ENCODE results near the gene CALML5. TPM values are rescaled to one million over a fixed set of nuclear protein-coding genes. Genes with fewer than 3 reads are reported as not detected.
A peak's percentile ranks its signal among the peaks of the same experiment; 100 is the strongest.

Gene CALML5
- total and polyA plus RNA-seq, 9 of the 15 experiments (the other 6 are each of a cell fraction or from before 2014, with no cell fraction given): not detected

- TF ChIP-seq RREB1 (CRISPR knock-in tag; IDR thresholded peaks at IDR 0.05): no peak
- peak; percentile 58 for TF ChIP-seq CXXC5 (CRISPR knock-in tag; IDR thresholded peaks at IDR 0.05)
- TF ChIP-seq WHSC1 (IDR thresholded peaks at IDR 0.05; ENCODE audit: low read length): no peak
- no peak for TF ChIP-seq EGR1 (conservative IDR thresholded peaks at IDR 0.05)
- TF ChIP-seq NRF1 (conservative IDR thresholded peaks at IDR 0.05 in 1 of 2, IDR thresholded peaks at IDR 0.05 in 1 of 2): no peak
- TF ChIP-seq ZEB2 (IDR thresholded peaks at IDR 0.05): no peak
- TF ChIP-seq BHLHE40 (IDR thresholded peaks at IDR 0.05; ENCODE audit: low read length): no peak; the same call in 1 of the 2 replicates
- TF ChIP-seq HNRNPK (IDR thresholded peaks at IDR 0.05; ENCODE audit: low read depth, low read length, poor library complexity, severe bottlenecking): no peak
- TF ChIP-seq RBM34 (IDR thresholded peaks at IDR 0.05; ENCODE audit: borderline replicate concordance, insufficient read depth, low read length): no peak
- no peak for TF ChIP-seq ADNP (tag; IDR thresholded peaks at IDR 0.05)
- TF ChIP-seq KLF16 (IDR thresholded peaks at IDR 0.05): no peak
- no peak for TF ChIP-seq ZBTB34 (CRISPR knock-in tag; IDR thresholded peaks at IDR 0.05)
- TF ChIP-seq ZKSCAN3 (CRISPR knock-in tag; IDR thresholded peaks at IDR 0.05): no peak
- TF ChIP-seq STAT5B (CRISPR knock-in tag; IDR thresholded peaks at IDR 0.05): no peak
- no peak for TF ChIP-seq SLC30A9 (CRISPR knock-in tag; IDR thresholded peaks at IDR 0.05)
- no peak for TF ChIP-seq ATF3 (IDR thresholded peaks at IDR 0.05)
- no peak for TF ChIP-seq ATF3 (CRISPR knock-in tag; conservative IDR thresholded peaks at IDR 0.05)
- no peak for TF ChIP-seq RBM22 (IDR thresholded peaks at IDR 0.05; ENCODE audit: low read depth, low read length, poor library complexity, severe bottlenecking)
- no peak for TF ChIP-seq PKNOX1 (IDR thresholded peaks at IDR 0.05)
These were observed 39.7 kb upstream of the CALML5 start (continued) for GRCh38 chr10:5538892-5539651.
